A673 (cell line): ENCODE results near the gene EXOSC7. TPM values are rescaled to one million over a fixed set of nuclear protein-coding genes. Genes with fewer than 3 reads are reported as not detected.

Experiments
- BruUV-seq: library from RNA; stranded (reverse); fragments of 400-500 nt; replicated peaks from 2 replicates; lab custom pipeline; 2021; lab: Mats Ljungman, UMichigan
- CTCF ChIA-PET: fragments of 300-600 bp; sonication (Branson Sonifier 250); formaldehyde crosslinking; loops from one replicate; lab custom pipeline; 2022; ENCODE audit warnings: antibody characterized with exemption; lab: Charles Lee
- POLR2A ChIA-PET: fragments of 300-600 bp; sonication (Branson Sonifier 250); formaldehyde crosslinking; loops from one replicate; lab custom pipeline; 2022; ENCODE audit warnings: antibody characterized with exemption; ENCODE audit not compliant: low non-redundant PET; lab: Charles Lee
- DNase-seq: peaks from one replicate; pipeline ENCODE4 v3.0.0-alpha.2; 2015; ENCODE audit warnings: low spot score
- H3K27ac ChIP-seq: fragments of 200-600 bp; sonication (generic); 2 replicates; pipeline ENCODE4 v1.5.1; 2016; ENCODE audit warnings: mixed run types, low read depth, mild to moderate bottlenecking, mixed read lengths, antibody characterized with exemption, low read length; ENCODE audit not compliant: poor library complexity, severe bottlenecking
- H3K27me3 ChIP-seq: fragments of 200-600 bp; sonication (generic); replicated peaks from 2 replicates; pipeline ENCODE4 v1.6.1; 2017; ENCODE audit warnings: mixed run types, low read depth, mild to moderate bottlenecking, mixed read lengths, antibody characterized with exemption, low read length; ENCODE audit not compliant: insufficient read depth, poor library complexity
- H3K36me3 ChIP-seq: fragments of 200-600 bp; sonication (generic); 2 replicates; pipeline ENCODE4 v1.6.1; 2016; ENCODE audit warnings: mixed run types, mild to moderate bottlenecking, mixed read lengths, antibody characterized with exemption, low read length; ENCODE audit not compliant: insufficient read depth, poor library complexity, severe bottlenecking
- H3K4me1 ChIP-seq: fragments of 200-600 bp; sonication (generic); 2 replicates; pipeline ENCODE4 v1.6.1; 2017; ENCODE audit warnings: mixed run types, mild to moderate bottlenecking, mixed read lengths, antibody characterized with exemption, low read length; ENCODE audit not compliant: insufficient read depth, poor library complexity, severe bottlenecking
- H3K4me3 ChIP-seq: fragments of 200-600 bp; sonication (generic); 2 replicates; pipeline ENCODE4 v1.5.1; 2016; ENCODE audit warnings: low read depth, mixed run types, mild to moderate bottlenecking, mixed read lengths, low read length; ENCODE audit not compliant: poor library complexity, severe bottlenecking
- H3K9me3 ChIP-seq: fragments of 200-600 bp; sonication (generic); 2 replicates; pipeline ENCODE4 v1.6.1; 2016; ENCODE audit warnings: mixed run types, low read depth, mild to moderate bottlenecking, mixed read lengths, antibody characterized with exemption, low read length; ENCODE audit not compliant: poor library complexity, severe bottlenecking
- EZH2 ChIP-seq: fragments of 200-600 bp; sonication (generic); IDR thresholded peaks from 2 replicates; pipeline ENCODE4 v1.6.1; 2017; ENCODE audit warnings: borderline replicate concordance, low read depth, mild to moderate bottlenecking, mixed read lengths, antibody characterized with exemption, low read length; ENCODE audit not compliant: poor library complexity, severe bottlenecking
- intact Hi-C: fragments of 100-400 bp; cut with micrococcal nuclease; formaldehyde crosslinking; loops from one replicate; pipeline ENCODE4 v1.10.0; 2022; ENCODE audit not compliant: unreplicated experiment
- total RNA-seq: library from RNA; stranded (reverse); gene quantifications from 2 replicates; pipeline ENCODE4 v1.2.3, GENCODE V29; 2021
- TF ChIP-seq, protein P1 (sequence below): fragments of 300-800, 200-600 bp; sonication (generic); conservative IDR thresholded peaks from 2 replicates; pipeline ENCODE4 v1.5.1; 2017; ENCODE audit warnings: low read depth, mild to moderate bottlenecking, antibody characterized with exemption, low read length, moderate library complexity, mixed read lengths

EXOSC7 gene
- total RNA-seq, 1 experiment from 2014 or later = 47.4 TPM

GRCh38 chr3:44989636-44990373 lies 13.8 kb downstream of the EXOSC7 start:
- Histone ChIP-seq H3K27me3 (no peaks in the 10 kb centered on the region), H3K36me3 (peaks cover 35% of the 10 kb centered on the region), H3K9me3 (no peaks in the 10 kb centered on the region), H3K4me1 (peaks cover 27% of the 10 kb centered on the region), H3K27ac (no peak overlapping the region), H3K4me3 (no peak overlapping the region)
- ChIA-PET CTCF (no interaction called here), POLR2A (no interaction called here)
- DNase-seq = no peak
- no TSS peak for BruUV-seq
- no peak for TF ChIP-seq EZH2
- TF ChIP-seq, protein P1, sequence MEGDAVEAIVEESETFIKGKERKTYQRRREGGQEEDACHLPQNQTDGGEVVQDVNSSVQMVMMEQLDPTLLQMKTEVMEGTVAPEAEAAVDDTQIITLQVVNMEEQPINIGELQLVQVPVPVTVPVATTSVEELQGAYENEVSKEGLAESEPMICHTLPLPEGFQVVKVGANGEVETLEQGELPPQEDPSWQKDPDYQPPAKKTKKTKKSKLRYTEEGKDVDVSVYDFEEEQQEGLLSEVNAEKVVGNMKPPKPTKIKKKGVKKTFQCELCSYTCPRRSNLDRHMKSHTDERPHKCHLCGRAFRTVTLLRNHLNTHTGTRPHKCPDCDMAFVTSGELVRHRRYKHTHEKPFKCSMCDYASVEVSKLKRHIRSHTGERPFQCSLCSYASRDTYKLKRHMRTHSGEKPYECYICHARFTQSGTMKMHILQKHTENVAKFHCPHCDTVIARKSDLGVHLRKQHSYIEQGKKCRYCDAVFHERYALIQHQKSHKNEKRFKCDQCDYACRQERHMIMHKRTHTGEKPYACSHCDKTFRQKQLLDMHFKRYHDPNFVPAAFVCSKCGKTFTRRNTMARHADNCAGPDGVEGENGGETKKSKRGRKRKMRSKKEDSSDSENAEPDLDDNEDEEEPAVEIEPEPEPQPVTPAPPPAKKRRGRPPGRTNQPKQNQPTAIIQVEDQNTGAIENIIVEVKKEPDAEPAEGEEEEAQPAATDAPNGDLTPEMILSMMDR = no peak
- intact Hi-C loops = no loop called here

DNA sequence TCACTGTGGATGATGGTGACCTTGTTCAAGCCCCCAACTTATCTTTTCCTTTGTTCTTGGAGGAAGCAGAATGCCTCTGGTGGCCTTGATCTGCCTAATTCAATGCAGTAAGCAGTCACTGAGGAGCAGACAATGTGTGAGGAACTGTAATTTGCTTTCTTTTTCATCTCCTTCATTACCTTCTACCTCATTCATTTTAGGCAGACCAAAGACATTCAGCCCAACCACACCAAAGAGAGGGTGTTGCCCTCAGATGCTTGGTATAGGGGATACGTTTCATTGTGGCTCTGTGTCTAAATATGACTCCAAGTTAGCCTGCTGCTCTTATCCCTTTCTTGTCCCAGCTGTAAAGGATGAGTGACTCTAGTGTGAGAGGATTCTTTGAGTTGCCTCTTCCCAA lies 15.3 kb downstream of the EXOSC7 start:
- TF ChIP-seq, protein P1 = no peak
- TF ChIP-seq EZH2 = no peak
- BruUV-seq = no TSS peak

GRCh38 chr3:44992555-44993470 lies 16.8 kb downstream of the EXOSC7 start:
- ChIA-PET POLR2A (no interaction called here), CTCF (interaction anchor here (0.6 to 1.0 kb wide), 2 partner anchors 15 to 68 kb away, joined by 3 read pairs; no protein-coding TSS in a partner anchor)
- intact Hi-C loops = no loop called here
- no peak overlapping the region for H3K4me3 ChIP-seq
- no TSS peak for BruUV-seq
- no peak for TF ChIP-seq EZH2
- TF ChIP-seq, protein P1 = peak; percentile 71
- H3K27ac ChIP-seq = peak overlapping the region; percentile 47
- H3K9me3 ChIP-seq = no peaks in the 10 kb centered on the region
- peak; percentile 39 for DNase-seq
- H3K27me3 ChIP-seq = no peaks in the 10 kb centered on the region
- H3K36me3 ChIP-seq = peaks cover 48% of the 10 kb centered on the region
- H3K4me1 ChIP-seq = peaks cover 44% of the 10 kb centered on the region

More for the DNA sequence above, 15.3 kb downstream of the EXOSC7 start:
- H3K4me3 ChIP-seq = no peak overlapping the region
- peaks cover 33% of the 10 kb centered on the region for H3K36me3 ChIP-seq
- ChIA-PET POLR2A (no interaction called here), CTCF (no interaction called here)
- no peaks in the 10 kb centered on the region for H3K27me3 ChIP-seq
- H3K4me1 ChIP-seq = peaks cover 36% of the 10 kb centered on the region
- intact Hi-C loops = no loop called here
- H3K27ac ChIP-seq = no peak overlapping the region
- H3K9me3 ChIP-seq = no peaks in the 10 kb centered on the region
- DNase-seq = no peak
